HG03045 (cell line): ENCODE measurements around the gene DUSP8.
"Not testable (repeated sequence)": the region's sequence is repeated elsewhere in the genome, so short reads cannot be mapped to it uniquely, and the experiment has no call there.

ENCODE experiments used
- ATAC-seq: cut with Tn5 transposase; IDR thresholded peaks from one replicate; pipeline ENCODE4 v1.9.1; 2021; ENCODE audit warnings: mild to moderate bottlenecking, moderate library complexity; ENCODE audit not compliant: unreplicated experiment

DUSP8 gene

DNA sequence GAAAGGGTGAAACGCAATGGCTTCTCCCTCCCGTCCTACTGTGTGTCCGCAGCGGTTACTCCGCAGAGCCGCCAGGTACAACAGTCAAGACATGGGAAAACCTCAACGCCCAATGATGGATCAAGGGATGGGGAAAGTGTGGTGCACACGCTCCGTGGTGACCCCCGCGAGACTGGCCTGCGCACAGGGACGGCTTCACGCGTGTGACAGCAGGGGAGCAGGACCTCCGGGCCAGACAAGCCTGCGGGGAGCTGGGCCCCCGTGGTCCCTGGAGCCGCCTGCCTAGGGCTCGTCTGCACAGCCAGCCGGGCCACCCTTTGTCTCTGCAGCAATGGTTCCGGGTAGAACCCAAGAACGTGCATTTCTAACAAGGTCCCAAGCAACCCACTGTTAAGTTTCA, 53.8 kb downstream of the DUSP8 start:
- no peak for ATAC-seq

- ATAC-seq, result no peak
Measured at GRCh38 chr11:1517117-1518005, 54.7 kb downstream of the DUSP8 start.

DNA sequence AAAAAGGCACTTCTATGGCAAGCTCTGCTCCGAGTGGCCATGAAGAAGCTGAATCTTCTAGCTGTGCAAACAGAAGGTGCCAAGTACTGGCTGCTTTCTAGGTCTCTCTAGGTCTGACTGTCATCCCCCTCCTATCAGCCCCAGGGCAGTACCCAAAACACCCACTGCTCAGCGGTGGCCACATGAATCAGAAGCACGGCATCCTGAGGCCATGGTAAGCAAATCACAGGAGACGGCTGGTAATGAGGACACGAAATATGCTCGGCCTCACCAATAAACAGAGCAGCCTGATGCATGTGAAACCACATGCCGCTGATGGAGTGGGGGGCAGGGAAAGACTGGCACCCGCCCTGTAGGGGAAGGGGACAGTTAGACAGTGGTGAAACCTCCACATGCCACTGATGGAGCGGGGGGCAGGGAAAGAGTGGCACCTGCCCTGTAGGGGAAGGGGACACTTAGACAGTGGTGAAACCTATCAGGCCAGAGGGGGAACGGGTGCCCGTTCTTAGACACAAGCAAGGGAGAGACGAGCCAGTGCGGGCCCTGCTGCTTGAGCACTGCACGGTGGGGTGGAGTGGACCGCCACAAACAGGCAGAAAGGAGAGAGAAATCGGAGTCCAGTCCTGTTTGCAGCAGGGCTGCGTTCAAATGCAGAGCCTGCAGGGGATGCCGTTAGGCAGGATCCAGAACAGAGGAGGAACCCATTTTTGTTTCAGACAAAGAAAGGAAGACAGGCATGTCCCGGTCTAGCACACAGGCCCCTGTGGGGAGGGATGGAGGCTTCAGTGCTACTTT, 55.6 kb downstream of the DUSP8 start:
- no peak for ATAC-seq

DNA sequence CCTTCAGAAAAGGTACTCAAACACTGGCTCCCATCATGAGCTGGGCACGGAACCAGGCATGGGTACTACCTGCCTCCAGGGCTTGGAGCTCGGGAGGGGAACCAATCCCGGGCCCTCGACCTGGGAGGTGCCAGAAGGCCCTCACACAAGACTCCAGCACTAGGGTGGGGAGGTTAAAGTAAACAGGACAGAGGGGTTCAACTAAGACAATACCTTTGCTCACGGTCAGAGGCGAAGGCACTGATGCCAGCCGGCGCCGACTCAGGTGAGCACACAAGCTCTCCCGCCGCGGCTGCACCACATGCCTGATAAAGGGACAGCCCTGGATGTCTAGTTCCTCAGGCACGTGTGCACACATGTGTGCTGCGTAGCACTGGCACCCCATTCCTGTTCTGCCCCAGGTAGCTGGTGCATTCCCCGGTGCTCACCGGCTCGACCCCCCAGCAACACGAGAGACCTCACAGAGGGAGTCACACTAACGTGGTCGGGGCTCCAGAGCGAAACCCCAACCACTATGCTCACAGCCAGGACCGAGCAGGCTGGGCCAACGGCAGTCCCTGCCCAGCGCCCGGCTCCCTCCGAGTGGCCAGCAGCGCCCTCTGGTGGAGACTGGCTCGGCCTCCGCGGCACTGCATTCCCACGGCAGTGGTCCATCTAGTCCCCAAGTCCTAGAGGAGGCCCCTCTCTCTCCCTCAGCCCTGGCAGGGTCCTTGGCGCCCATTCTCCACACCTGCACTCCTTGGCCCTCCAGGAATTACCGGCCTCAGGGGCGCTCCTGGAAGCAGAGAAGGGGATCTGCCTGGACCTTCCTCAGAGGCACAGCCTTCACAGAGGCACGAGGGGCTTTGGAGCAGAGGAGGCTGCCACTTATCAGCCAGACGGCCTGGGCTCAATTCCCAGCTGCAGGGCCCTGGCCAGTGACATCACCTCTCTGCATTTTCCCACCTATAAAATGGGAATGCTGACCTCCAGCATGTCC, 56.7 kb downstream of the DUSP8 start:
- no peak for ATAC-seq

DNA sequence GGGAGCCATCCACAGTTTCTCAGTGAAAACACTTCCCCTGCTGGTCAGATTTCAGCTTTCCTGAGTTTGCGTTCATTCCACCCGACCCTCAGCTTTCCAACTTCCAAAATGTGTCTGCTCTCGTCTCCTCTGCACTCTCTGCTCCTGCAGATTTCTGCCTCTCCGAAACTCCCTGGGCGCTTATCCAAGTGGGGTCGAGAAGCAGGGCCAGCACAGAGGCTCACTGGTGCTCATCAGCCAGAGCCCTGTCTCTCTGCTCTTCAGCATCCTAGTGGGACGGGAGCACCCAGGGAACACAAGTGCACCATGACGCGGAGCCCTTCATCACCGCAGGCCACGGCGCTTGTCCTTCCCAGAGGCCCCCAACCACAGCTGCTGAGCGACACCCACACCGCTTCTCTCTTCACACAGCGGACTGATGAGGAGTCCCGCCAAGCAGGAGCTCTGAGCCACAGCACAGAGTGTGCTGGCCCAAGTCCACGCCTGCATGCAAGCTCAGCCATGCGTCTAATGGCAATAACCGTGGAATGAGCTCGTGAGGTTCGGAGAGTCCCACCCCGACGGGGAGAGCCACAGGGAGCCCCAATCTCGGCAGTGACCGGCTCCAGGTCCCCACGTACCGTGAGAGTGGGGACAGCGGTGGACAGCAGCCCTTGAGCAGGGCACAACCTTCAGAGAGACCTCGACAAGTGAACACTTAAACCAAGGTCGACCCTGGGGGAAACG, 57.6 kb downstream of the DUSP8 start:
- no peak for ATAC-seq

GRCh38 chr11:1513326-1514296, 58.5 kb downstream of the DUSP8 start:
- ATAC-seq, result no peak

DNA sequence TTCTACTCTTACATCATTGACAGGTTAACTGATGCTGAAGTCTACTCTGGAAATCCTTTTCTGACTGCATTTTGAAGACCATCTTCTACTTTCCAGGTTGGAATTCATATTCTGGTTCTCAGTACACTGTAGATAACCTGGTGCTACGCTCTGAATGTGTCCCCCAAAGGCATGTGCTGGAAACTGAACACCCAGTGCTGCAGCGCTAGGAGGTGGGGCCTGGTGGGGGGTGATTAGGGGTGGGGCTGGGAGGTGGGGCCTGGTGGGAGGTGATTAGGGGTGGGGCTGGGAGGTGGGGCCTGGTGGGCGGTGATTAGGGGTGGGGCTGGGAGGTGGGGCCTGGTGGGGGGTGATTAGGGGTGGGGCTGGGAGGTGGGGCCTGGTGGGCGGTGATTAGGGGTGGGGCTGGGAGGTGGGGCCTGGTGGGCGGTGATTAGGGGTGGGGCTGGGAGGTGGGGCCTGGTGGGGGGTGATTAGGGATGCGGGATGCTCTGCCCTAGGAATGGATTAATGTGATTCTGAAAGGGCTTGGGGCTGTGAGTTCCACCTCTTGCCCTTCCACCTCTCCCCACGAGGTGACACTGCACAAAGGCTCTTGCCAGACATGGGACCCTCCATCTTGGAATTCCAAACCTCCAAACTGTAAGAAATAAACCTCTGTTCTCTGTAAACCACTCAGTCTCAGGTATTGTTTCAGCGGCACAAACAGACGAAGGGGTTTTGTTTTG, 59.4 kb downstream of the DUSP8 start:
- ATAC-seq, result not testable (repeated sequence)

DNA sequence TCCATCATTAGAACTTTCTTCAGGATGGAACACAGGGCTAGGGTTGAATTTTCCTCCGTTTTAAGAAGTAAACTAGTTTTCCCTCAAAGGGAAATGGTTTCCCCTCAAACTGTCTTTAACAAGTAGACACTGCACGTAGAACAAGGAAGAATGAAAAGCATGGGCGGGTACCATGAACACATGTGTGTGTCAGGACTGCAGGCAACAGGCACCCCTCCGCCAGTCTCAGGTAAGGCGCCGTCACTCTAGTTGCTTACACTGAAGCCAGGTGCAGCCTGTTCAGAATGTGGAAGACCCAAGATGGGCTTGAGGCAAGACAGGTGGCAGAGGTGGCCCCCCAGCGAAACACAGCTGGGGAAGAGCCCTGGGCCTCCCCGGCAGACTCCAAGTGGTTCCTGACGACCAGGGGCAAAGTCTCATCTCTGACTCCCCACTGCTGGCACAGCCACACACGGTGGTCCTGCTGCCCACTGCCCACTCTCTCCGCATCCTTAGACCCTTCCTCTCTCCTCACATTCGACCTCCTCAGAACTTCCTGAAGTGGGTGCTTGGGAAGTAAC, 60.1 kb downstream of the DUSP8 start:
- ATAC-seq, result no peak

DNA sequence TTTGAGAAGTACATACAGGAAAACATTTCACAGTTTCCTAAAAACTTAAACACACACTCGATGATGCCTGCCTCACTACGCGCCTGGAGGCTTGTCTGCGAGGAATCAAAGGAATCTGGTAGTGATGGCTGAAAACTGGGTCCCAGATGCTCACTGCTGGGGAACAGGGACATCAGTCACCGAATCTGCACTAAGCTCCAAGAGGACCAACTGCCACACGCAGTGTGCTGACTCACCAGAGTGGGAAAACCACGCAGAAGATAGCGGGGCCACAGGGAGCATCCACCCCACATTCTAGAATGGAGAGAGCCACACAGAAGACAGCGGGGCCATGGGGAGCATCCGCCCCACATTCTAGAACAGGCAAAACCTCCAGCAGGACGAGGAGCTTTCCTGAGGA, 61.1 kb downstream of the DUSP8 start:
- ATAC-seq, result no peak

DNA sequence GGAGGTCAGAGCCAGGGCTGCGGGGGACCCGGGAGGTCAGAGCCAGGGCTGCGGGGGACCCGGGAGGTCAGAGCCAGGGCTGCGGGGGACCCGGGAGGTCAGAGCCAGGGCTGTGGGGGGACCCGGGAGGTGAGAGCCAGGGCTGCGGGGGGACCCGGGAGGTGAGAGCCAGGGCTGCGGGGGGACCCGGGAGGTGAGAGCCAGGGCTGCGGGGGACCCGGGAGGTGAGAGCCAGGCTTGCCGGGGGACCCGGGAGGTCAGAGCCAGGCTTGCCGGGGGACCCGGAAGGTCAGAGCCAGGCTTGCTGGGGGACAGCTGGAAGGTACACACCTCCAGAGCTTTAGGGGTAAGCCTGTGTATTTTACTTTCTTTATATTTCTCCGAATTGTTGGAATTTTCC, 61.7 kb downstream of the DUSP8 start:
- not testable (repeated sequence) for ATAC-seq

GRCh38 chr11:1509626-1510255, 62.3 kb downstream of the DUSP8 start:
- ATAC-seq, result no peak

DNA sequence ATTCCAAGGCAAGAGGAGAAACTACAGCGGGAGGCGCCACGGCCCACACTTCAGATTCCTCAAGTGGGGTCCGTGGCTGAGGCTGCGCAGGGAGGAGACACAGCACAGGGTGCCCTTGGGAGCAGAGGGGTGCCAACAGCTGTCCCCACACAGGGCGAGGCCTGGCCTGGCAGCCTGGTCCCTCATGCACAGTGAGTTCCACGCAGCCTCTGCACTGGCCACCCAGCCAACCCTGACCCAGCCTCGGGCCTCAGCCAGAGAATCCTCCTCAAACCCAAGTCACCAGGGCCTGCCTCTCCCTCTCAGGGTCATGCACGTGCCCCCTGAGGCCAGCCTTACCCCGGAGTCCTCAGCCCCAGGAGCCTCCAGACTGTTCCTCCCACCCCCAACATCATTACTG, 63.1 kb downstream of the DUSP8 start:
- ATAC-seq, result no peak

GRCh38 chr11:1508491-1508891, 63.6 kb downstream of the DUSP8 start:
- ATAC-seq, result no peak

GRCh38 chr11:1507381-1508140, 64.5 kb downstream of the DUSP8 start:
- ATAC-seq, result no peak

DNA sequence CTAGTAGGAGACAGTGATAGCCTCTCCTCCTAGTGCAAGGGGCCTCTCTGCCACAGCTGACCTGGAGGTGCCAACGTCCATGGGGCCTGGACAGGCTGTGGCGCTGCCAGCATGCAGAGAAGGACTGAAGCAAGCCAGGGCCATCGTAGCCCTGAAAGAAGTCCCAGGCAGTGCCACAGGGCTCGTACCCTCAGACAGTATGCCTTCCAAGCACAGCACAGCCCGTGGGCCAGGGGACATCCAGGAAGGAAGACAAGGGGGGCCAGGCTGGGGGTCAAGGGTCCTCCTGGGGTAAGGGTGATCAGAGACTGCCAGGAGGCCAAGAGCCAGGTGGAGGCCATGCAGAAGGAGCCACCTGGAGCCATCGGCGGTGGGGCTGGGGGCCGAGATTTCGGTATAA, 65.1 kb downstream of the DUSP8 start:
- no peak for ATAC-seq

GRCh38 chr11:1505480-1505879, 66.6 kb downstream of the DUSP8 start:
- ATAC-seq, result no peak
